Lower leg skin (tissue), 3 donors: Measurements from ENCODE around the gene MAPK9.

Source experiments
- POLR2A ChIP-seq, 2 donors: fragments of 450-650 bp; IDR thresholded peaks; one replicate each; pipeline ENCODE4 v1.6.1; 2016 to 2017; ENCODE audit warnings: antibody characterized with exemption in 2 of 2, mild to moderate bottlenecking in 1 of 2, moderate library complexity in 1 of 2
- TF ChIP-seq, protein P1 (sequence below), 3 donors: fragments of 450-650 bp; IDR thresholded peaks; one replicate each; pipeline ENCODE4 v1.5.1; 2016; ENCODE audit warnings: antibody characterized with exemption in 3 of 3, mild to moderate bottlenecking in 3 of 3, moderate library complexity in 2 of 3

- TF ChIP-seq, protein P1, sequence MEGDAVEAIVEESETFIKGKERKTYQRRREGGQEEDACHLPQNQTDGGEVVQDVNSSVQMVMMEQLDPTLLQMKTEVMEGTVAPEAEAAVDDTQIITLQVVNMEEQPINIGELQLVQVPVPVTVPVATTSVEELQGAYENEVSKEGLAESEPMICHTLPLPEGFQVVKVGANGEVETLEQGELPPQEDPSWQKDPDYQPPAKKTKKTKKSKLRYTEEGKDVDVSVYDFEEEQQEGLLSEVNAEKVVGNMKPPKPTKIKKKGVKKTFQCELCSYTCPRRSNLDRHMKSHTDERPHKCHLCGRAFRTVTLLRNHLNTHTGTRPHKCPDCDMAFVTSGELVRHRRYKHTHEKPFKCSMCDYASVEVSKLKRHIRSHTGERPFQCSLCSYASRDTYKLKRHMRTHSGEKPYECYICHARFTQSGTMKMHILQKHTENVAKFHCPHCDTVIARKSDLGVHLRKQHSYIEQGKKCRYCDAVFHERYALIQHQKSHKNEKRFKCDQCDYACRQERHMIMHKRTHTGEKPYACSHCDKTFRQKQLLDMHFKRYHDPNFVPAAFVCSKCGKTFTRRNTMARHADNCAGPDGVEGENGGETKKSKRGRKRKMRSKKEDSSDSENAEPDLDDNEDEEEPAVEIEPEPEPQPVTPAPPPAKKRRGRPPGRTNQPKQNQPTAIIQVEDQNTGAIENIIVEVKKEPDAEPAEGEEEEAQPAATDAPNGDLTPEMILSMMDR (IDR thresholded peaks at IDR 0.05) = no peak
- TF ChIP-seq POLR2A (IDR thresholded peaks at IDR 0.05) = no peak
These were observed 84.3 kb downstream of the MAPK9 start for GRCh38 chr5:180207593-180207992.
